Panc1 (cell line): ENCODE data around the gene PHKB. TPM values are rescaled to one million over a fixed set of nuclear protein-coding genes. Genes with fewer than 3 reads are reported as not detected.

Source experiments
- ATAC-seq: fragments of 200-7000 bp; cut with Tn5 transposase; 2 replicates; pipeline ENCODE4 v1.9.1; 2020; ENCODE audit warnings: mild to moderate bottlenecking, moderate library complexity
- BruUV-seq: library from RNA; stranded (reverse); fragments of 400-500 nt; replicated peaks from 2 replicates; lab custom pipeline; 2021; lab: Mats Ljungman, UMichigan
- CTCF ChIA-PET: fragments of 300-600 bp; sonication (Branson Sonifier 250); formaldehyde crosslinking; loops from one replicate; lab custom pipeline; 2022; ENCODE audit warnings: antibody characterized with exemption; lab: Charles Lee
- POLR2A ChIA-PET: fragments of 300-600 bp; sonication (Branson Sonifier 250); formaldehyde crosslinking; loops from one replicate; lab custom pipeline; 2022; ENCODE audit warnings: antibody characterized with exemption; lab: Charles Lee
- DNase-seq: peaks from one replicate; pipeline ENCODE4 v3.0.0-alpha.2; 2010; ENCODE audit warnings: low read depth, low spot score
- H3K27ac ChIP-seq: 2 replicates; pipeline ENCODE4 v1.5.1; 2011; ENCODE audit warnings: mild to moderate bottlenecking, low read length, inconsistent platforms
- H3K27me3 ChIP-seq: fragments of 200-500 bp; sonication (Bioruptor generic); 2 replicates; pipeline ENCODE4 v1.6.0; 2014; ENCODE audit warnings: low read length, inconsistent platforms; ENCODE audit not compliant: control insufficient read depth, insufficient read depth
- H3K36me3 ChIP-seq: fragments of 200-500 bp; sonication (Bioruptor generic); 2 replicates; pipeline ENCODE4 v1.5.1; 2014; ENCODE audit warnings: inconsistent platforms, mild to moderate bottlenecking, low read length, moderate library complexity; ENCODE audit not compliant: control insufficient read depth, insufficient read depth
- H3K4me1 ChIP-seq: 2 replicates; pipeline ENCODE4 v1.5.1; 2011; ENCODE audit warnings: inconsistent platforms, mild to moderate bottlenecking, low read length, moderate library complexity; ENCODE audit not compliant: control insufficient read depth, insufficient read depth
- H3K4me3 ChIP-seq, 2 experiments: 2 replicates each; pipeline ENCODE4 v1.5.1; 2011 to 2012; ENCODE audit warnings: low read depth in 2 of 2, low read length in 2 of 2, mild to moderate bottlenecking in 2 of 2, inconsistent platforms in 1 of 2, moderate library complexity in 1 of 2
- H3K9me3 ChIP-seq: fragments of 200-500 bp; sonication (Bioruptor generic); 2 replicates; pipeline ENCODE4 v1.5.1; 2014; ENCODE audit warnings: low read depth, mild to moderate bottlenecking, inconsistent platforms, low read length, moderate library complexity; ENCODE audit not compliant: control insufficient read depth, insufficient read depth
- SIN3A ChIP-seq: IDR thresholded peaks from 2 replicates; pipeline ENCODE4 v1.6.1; 2012; ENCODE audit warnings: low read depth, mild to moderate bottlenecking, low read length, moderate library complexity, borderline replicate concordance; ENCODE audit not compliant: insufficient read depth
- in situ Hi-C: cut with HindIII; loops from 2 replicates; pipeline ENCODE4 v1.10.0; 2016; ENCODE audit warnings: low sequenced_read_pairs, low pct_unique_long_range_greater_than_20kb
- intact Hi-C: fragments of 100-400 bp; cut with micrococcal nuclease; formaldehyde crosslinking; loops from one replicate; pipeline ENCODE4 v1.10.0; 2022; ENCODE audit not compliant: unreplicated experiment
- total RNA-seq: library from RNA; stranded (reverse); gene quantifications from one replicate; pipeline ENCODE4 v1.2.1, GENCODE V29; 2021; ENCODE audit not compliant: unreplicated experiment
- TF ChIP-seq, protein P1 (sequence below), 2 experiments: IDR thresholded peaks; 2 replicates each; pipeline ENCODE4 v1.6.1; 2011 to 2012; ENCODE audit warnings: low read depth in 2 of 2, control low read depth in 1 of 2, low read length in 1 of 2, mild to moderate bottlenecking in 1 of 2, moderate library complexity in 1 of 2; ENCODE audit not compliant: insufficient read depth in 1 of 2
- TF ChIP-seq, protein P2 (sequence below): fragments of 450-650 bp; IDR thresholded peaks from 2 replicates; pipeline ENCODE4 v1.5.1; 2017; ENCODE audit warnings: mild to moderate bottlenecking

Gene PHKB
- total RNA-seq, 1 experiment from 2014 or later, result 29.5 TPM

DNA sequence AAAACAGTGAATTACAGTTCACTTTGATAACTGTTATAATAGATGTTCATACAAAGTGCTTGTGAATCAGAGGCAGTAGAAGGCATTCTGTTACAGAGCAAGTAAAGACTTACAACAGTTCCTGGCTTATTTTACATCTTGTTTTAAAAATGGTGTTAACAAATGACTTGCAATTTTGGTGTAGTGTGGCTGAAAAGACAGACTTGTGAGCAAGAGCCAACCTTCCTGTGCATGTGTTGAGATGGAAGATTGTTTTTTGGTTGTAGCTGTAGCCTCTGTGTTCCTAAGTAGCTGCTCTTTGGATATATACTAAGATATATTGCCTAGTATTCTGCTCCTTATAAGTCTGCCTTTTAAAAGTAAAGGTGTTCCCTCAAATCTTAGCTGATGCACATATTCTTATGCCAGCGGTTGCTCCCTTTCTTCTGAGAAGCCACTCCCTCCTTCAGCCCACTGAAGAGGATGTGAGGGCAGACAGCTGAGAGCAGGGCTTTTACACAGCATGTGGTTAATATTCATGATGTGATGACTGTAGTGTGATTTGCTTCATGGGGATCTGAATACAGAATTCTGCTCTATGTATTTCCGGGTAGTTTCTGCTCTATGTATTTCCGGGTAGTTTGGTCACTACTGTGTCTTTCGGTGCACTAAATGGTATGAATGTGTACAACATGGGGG is 182.3 kb downstream of the PHKB start:
- no peaks in the 10 kb centered on the region for H3K4me1 ChIP-seq
- CTCF ChIA-PET, result no interaction called here

DNA sequence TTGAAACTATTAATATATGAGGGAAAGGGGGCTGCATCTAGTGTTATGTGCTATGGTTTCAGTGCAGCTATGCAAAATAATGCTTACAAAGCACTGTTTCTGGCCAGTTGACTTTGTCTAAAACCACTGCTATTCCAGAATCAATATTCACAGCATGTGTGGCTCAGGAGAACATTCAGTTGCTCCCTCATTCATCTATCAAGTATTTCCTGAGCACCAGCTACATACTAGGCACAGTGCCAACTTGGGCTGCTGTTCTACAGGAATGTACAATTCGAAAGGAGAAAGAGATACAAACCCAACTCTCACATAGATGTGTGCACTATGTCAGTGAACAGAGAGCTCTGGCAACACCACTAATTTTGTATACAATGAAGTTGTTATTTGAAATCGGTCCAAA is 183.0 kb downstream of the PHKB start:
- in situ Hi-C loops, result no loop called here
- CTCF ChIA-PET, result no interaction called here
- Histone ChIP-seq H3K36me3 (no peaks in the 10 kb centered on the region; the same call in 1 of the 2 replicates), H3K4me3 (no peak overlapping the region), H3K27ac (no peak overlapping the region), H3K27me3 (no peaks in the 10 kb centered on the region), H3K9me3 (no peaks in the 10 kb centered on the region), H3K4me1 (no peaks in the 10 kb centered on the region)
- POLR2A ChIA-PET, result no interaction called here
- TF ChIP-seq, protein P1, sequence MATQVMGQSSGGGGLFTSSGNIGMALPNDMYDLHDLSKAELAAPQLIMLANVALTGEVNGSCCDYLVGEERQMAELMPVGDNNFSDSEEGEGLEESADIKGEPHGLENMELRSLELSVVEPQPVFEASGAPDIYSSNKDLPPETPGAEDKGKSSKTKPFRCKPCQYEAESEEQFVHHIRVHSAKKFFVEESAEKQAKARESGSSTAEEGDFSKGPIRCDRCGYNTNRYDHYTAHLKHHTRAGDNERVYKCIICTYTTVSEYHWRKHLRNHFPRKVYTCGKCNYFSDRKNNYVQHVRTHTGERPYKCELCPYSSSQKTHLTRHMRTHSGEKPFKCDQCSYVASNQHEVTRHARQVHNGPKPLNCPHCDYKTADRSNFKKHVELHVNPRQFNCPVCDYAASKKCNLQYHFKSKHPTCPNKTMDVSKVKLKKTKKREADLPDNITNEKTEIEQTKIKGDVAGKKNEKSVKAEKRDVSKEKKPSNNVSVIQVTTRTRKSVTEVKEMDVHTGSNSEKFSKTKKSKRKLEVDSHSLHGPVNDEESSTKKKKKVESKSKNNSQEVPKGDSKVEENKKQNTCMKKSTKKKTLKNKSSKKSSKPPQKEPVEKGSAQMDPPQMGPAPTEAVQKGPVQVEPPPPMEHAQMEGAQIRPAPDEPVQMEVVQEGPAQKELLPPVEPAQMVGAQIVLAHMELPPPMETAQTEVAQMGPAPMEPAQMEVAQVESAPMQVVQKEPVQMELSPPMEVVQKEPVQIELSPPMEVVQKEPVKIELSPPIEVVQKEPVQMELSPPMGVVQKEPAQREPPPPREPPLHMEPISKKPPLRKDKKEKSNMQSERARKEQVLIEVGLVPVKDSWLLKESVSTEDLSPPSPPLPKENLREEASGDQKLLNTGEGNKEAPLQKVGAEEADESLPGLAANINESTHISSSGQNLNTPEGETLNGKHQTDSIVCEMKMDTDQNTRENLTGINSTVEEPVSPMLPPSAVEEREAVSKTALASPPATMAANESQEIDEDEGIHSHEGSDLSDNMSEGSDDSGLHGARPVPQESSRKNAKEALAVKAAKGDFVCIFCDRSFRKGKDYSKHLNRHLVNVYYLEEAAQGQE (IDR thresholded peaks at IDR 0.05; ENCODE audit: insufficient read depth in 1 of 2, low read depth in 2 of 2, low read length in 1 of 2), result no peak
- intact Hi-C loops, result no loop called here
- DNase-seq, result no peak
- no peak for ATAC-seq
- no TSS peak for BruUV-seq

More for the DNA sequence above, 182.3 kb downstream of the PHKB start:
- TF ChIP-seq, protein P1 (IDR thresholded peaks at IDR 0.05; ENCODE audit: insufficient read depth in 1 of 2, low read depth in 2 of 2, low read length in 1 of 2), result no peak
- TF ChIP-seq SIN3A, result no peak
- TF ChIP-seq, protein P2, sequence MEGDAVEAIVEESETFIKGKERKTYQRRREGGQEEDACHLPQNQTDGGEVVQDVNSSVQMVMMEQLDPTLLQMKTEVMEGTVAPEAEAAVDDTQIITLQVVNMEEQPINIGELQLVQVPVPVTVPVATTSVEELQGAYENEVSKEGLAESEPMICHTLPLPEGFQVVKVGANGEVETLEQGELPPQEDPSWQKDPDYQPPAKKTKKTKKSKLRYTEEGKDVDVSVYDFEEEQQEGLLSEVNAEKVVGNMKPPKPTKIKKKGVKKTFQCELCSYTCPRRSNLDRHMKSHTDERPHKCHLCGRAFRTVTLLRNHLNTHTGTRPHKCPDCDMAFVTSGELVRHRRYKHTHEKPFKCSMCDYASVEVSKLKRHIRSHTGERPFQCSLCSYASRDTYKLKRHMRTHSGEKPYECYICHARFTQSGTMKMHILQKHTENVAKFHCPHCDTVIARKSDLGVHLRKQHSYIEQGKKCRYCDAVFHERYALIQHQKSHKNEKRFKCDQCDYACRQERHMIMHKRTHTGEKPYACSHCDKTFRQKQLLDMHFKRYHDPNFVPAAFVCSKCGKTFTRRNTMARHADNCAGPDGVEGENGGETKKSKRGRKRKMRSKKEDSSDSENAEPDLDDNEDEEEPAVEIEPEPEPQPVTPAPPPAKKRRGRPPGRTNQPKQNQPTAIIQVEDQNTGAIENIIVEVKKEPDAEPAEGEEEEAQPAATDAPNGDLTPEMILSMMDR, result no peak
- in situ Hi-C loops, result no loop called here
- Histone ChIP-seq H3K27ac (no peak overlapping the region), H3K4me3 (no peak overlapping the region), H3K36me3 (no peaks in the 10 kb centered on the region; the same call in 1 of the 2 replicates), H3K27me3 (no peaks in the 10 kb centered on the region), H3K9me3 (no peaks in the 10 kb centered on the region)
- BruUV-seq, result no TSS peak
- DNase-seq (no peak), ATAC-seq (no peak)
- intact Hi-C loops, result no loop called here
- POLR2A ChIA-PET, result no interaction called here
